ENCODE measurements around the gene AIG1.
"Not testable (repeated sequence)": the region's sequence is repeated elsewhere in the genome, so short reads cannot be mapped to it uniquely, and the experiment has no call there.

The AIG1 gene

DNA sequence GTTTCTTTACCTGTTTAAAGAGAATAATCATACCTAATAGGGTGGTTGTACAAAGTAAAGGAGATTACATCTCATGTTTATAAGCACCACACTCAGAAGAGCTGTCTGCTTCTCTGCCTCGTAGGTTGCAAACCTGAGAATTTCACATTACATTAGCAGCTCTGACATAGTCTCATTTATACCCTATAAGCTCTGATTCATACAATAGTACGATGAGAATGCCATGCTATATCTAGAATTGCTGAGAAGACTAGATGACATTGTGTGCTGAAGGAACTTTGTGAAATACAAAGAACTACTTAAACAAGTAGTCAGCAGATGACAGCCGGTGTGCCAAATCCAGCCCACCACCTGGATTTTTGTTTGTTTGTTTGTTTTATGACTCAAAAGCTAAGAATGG lies 268.6 kb downstream of the AIG1 start:
- no peak for DNase-seq (ENCODE audit: low spot score)

GRCh38 chr6:143331362-143331761 lies 270.7 kb downstream of the AIG1 start:
- DNase-seq (ENCODE audit: low spot score) = no peak

GRCh38 chr6:143332153-143332845 lies 271.6 kb downstream of the AIG1 start:
- DNase-seq (ENCODE audit: low spot score) = no peak

- no peak for DNase-seq (ENCODE audit: low spot score)
These were observed 272.4 kb downstream of the AIG1 start for GRCh38 chr6:143333081-143333480.

DNA sequence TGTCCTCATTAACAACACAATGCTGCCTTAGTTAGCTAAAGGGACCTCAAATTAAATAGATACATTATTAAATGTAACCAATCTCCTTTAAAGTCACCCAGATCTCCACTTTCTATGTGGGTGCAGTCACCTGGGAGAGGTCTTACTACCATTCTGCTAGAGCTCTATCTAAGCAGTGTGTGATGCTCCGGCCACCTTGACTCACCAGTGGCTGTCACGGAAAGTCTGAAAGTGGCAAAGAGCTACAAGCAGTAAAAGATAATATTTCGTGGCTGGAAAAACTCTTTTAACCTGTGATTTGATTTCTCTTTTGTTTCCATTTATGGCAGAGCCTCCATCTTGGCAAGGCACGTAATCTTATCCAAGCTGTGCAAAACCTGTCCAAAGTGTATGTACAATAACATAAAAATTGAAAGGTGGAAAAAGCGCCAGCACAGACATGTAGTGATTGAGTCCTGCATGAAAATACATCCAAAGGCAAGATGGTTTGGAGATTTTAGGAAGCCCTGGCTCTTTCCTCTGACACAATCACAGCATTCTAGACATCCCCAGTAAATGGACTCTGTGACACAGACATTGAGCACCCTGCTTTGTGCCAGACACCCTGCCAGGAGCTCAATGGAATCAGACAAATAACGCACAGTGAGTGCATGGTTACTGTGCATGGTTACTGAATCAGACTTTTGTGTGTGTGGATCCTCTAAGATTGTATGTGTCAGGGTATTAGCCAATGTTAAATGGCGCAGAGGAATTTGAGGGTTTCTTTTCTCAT lies 273.2 kb downstream of the AIG1 start:
- DNase-seq (ENCODE audit: low spot score) = no peak

DNA sequence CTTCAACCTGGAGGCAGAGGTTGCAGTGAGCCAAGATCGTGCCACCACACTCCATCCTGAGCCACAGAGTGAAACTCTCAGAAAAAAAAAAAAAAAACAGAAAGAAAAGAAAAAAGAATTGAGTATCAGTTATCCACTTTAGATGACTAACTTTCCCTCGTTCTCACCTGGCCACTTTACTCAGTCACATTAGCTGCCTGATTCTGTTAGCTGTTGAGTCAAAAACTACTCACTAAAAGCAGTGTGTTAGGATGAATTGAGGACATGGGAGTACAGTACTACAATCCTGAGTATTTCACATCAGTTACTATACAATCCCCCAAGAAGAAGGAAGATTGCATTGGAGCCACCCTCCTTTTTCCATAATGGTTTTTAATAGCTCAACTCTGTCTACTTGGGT lies 275.2 kb downstream of the AIG1 start:
- no peak for DNase-seq (ENCODE audit: low spot score)

DNA sequence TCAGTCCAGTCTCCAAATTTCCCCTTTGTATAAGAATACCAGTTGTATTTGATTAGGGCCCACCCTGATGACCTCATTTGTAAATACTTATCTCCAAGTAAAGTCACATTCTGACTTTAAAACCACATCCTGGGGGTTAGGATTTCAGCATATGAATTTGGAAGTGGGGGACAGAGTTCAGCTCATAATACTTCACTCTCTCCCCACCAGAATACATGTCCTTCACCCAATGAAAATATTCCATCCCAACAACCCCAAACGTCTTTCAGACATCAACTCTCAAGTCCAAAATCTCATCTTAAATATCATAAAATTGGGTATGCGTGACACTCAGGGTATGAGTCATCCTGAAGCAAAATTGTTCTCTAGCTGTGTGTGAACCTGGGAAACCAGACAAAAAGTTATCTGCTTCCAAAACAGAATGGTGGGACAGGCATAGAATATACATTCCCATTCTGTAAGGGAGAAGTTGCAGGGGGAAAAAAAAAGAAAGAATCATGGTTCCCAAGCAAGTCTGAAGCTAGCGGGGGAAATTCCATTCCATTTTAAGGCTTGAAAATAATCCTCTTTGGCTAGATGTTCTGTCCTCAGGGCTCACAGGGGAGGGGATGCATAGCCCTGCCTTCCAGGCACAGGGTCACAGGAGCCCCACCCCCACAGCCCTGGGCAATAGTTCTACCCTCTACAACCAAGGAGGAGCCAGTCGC lies 275.9 kb downstream of the AIG1 start:
- DNase-seq (ENCODE audit: low spot score) = no peak

DNA sequence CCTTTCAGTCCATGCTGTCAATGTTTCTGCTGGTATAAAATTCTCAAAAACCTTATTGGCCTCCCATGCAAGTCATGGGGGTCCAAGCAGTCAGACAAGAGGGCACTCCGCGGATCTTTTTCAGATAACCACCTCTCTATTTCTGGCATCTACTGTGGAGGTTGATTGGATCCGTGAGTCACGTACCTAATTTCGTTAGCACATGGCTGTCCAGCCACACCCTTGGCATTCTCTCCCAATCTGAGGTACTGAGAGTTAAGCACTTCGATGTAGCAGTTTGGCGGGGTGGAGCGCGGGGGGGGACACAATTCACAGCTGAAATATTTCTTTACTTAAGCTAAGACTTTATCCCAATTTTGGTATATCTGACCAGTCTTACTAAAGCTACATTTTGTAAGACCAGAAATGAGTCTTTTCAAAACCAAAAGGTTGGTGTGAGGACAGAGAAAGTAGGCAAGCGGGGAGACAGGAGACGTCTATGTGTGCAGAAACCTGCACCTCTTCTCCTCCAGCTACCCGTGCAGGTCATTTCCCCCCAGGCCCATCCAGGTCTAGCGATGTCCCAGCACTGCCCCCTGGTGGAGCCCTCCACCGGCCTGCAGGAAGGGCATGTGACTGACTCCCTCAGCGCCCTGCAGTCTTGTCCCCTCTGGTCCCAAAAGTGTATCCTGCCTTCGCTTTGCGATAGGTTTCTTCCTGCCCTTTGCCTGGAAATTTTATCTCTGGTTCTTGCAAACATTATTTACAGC lies 276.7 kb downstream of the AIG1 start:
- no peak for DNase-seq (ENCODE audit: low spot score)

DNA sequence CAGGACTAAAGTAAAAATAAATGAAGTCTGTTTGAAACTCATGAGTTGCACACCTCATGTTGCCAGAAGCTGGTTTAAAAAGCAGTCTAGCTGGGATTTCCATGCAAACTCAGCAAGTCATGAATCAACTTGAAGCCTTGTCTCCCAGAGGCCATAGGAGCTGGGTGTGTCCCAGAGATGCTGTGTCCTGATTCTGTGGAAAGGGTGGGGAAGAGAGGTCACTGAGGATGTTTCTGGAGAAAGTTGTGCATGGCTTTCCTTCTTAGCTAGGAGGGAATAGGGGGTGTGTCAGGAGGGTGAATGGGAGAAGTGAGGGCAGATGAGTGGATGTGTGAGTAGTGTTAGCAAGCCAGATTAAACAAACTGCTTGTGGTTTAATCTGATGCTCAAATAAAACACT lies 278.5 kb downstream of the AIG1 start:
- DNase-seq (ENCODE audit: low spot score) = no peak

- not testable (repeated sequence) for DNase-seq (ENCODE audit: low spot score)
These were observed 284.8 kb downstream of the AIG1 start for GRCh38 chr6:143345477-143345876.

DNA sequence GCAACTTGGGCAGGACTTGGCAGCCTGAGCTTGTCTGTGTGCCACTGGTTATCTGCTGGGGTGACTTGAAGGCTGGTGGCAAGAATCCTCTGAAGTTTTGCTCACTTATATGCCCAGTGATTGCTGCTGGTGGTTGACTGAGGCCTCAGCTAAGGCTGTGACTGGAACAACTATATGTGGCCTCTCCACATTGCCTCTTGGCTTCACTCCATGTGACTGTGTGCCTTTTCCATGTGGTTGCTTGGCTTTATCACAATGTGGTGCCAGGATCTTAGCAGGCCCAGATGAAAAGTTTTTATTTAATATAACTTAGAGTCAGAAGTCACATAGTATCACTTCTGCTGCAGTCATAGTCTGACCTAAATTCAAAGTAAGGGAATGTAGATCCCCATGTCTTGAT lies 285.3 kb downstream of the AIG1 start:
- no peak for DNase-seq (ENCODE audit: low spot score)

DNA sequence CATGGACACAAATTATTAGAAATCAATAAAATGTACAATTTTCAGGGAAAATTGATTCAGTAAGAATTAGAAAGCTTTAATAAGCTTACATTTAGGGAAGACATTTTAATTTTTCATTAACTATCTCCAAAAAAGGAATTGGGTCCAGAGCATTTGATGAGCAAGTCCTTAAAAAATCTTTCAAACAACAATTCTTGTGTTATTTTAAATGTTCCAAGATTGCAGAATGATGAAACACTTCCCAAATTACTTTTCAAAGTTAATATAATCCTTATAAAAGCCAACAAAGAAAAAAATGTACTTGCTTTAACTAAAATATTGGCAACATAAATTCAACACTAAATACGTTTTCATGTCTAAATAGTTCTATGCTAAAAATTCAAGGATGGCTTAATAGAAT lies 287.8 kb downstream of the AIG1 start:
- no peak for DNase-seq (ENCODE audit: low spot score)

GRCh38 chr6:143349530-143349929 lies 288.8 kb downstream of the AIG1 start:
- DNase-seq (ENCODE audit: low spot score) = no peak

DNA sequence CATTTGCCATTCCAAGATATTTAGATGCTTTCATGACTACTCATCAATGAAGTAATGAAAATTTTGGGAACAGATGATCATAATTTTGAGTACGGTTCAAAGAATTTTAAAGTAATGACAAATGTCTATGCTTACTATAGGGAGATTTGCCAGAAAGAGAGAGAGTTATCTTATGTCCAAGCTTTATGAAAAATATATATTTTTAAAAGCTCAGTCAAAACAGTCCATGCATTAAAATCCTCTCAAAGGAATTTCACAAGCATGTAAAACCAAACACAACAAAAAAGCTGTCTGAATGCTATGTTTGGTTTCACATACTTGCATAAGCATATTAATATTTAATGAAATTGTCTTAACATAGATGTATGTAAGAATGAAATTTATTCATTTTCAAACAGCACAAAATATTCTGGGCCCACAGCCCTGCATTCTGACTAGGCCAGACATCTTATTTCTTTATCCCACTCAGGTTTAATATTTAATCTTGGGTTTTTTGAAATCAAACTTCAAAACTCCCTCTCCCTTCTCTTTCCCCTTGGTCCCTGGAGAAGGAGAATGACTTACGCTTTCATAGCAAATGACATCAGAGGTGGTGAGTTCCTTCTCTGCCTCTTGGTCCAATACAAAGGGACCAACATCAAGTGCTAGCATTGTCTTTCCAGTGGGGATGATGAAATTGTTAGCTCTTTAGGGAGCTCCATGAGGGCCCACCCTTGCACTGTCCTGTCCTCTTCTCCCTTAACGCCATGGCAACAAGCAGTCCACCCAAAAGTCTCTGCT lies 295.6 kb downstream of the AIG1 start:
- no peak for DNase-seq (ENCODE audit: low spot score)

GRCh38 chr6:143357152-143357551 lies 296.5 kb downstream of the AIG1 start:
- DNase-seq (ENCODE audit: low spot score) = no peak

DNA sequence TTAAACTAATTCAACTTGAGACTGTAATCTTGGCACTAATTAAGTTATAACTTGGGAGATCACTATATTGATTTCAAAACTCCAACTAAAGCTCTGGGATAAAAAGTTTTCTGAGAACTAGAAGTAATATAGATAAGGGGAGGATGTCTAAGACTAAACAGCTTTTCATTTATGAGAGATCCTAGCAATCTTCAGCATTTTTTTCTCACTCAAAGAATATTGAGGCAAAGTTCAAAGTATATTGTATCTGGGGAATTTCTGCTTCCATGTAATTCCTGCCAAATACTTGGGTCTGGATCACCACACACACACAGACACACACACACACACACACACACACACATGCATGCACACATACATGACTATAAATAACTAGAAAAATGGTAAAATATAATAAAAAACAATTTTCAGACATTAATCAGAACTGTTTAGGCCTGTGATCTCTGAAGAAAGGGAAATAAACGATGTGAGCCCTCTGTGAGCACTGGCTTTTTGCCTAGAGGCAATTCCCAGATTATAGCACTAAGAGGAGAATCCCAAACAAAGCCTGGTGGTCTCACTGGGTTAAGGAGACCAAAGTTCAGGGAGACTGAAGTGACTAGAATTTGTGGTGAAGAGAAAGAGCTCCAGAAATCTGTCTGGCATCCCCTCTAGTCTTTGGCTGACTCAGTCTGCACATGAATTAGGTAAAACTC lies 297.0 kb downstream of the AIG1 start:
- DNase-seq (ENCODE audit: low spot score) = no peak

GRCh38 chr6:143361536-143362191 lies 301.0 kb downstream of the AIG1 start:
- no peak for DNase-seq (ENCODE audit: low spot score)

GRCh38 chr6:143362192-143362558 lies 301.5 kb downstream of the AIG1 start:
- no peak for DNase-seq (ENCODE audit: low spot score)

GRCh38 chr6:143363299-143363698 lies 302.6 kb downstream of the AIG1 start:
- DNase-seq (ENCODE audit: low spot score) = no peak

GRCh38 chr6:143368426-143368825 lies 307.7 kb downstream of the AIG1 start:
- DNase-seq (ENCODE audit: low spot score) = no peak
